H1 (cell line): ENCODE results near the gene TNIK. TPM values are rescaled to one million over a fixed set of nuclear protein-coding genes. Genes with fewer than 3 reads are reported as not detected.

Experiments
- CTCF ChIA-PET: fragments of 300-600 bp; sonication (Branson Sonifier 250); formaldehyde crosslinking; loops from one replicate; lab custom pipeline; 2021; ENCODE audit not compliant: partially characterized antibody; lab: Charles Lee
- POLR2A ChIA-PET: fragments of 300-600 bp; sonication (Branson Sonifier 250); formaldehyde crosslinking; loops from one replicate; lab custom pipeline; 2021; ENCODE audit warnings: inconsistent platforms; ENCODE audit not compliant: partially characterized antibody; lab: Charles Lee
- DNase-seq, 2 experiments: peaks; one replicate each; pipeline versions ENCODE4 v3.0.0 to v3.0.0-alpha.2; 2010 to 2022; ENCODE audit warnings: low spot score in 2 of 2, low read depth in 1 of 2, mixed read lengths in 1 of 2
- FAIRE-seq: peaks from 2 replicates; lab custom pipeline; 2011; peaks lifted over from hg19 to GRCh38; lab: Jason Lieb, UNC
- H2AFZ ChIP-seq: 2 replicates; pipeline ENCODE4 v1.8.1; 2012; ENCODE audit warnings: low read length, inconsistent platforms
- H2AK5ac ChIP-seq: 2 replicates; pipeline ENCODE4 v1.6.1; 2013; ENCODE audit warnings: low read depth, low read length
- H2BK120ac ChIP-seq: replicated peaks from 2 replicates; pipeline ENCODE3; 2013; ENCODE audit warnings: low read depth, low read length, inconsistent platforms
- H2BK12ac ChIP-seq: 2 replicates; pipeline ENCODE4 v1.6.1; 2013; ENCODE audit warnings: low read depth, low read length
- H2BK15ac ChIP-seq: 2 replicates; pipeline ENCODE4 v1.6.1; 2013; ENCODE audit warnings: low read length
- H2BK20ac ChIP-seq: 2 replicates; pipeline ENCODE4 v1.6.1; 2013; ENCODE audit warnings: low read length
- H2BK5ac ChIP-seq: 2 replicates; pipeline ENCODE4 v1.6.1; 2013; ENCODE audit warnings: low read depth, low read length
- H3K14ac ChIP-seq: 2 replicates; pipeline ENCODE4 v1.6.1; 2013; ENCODE audit warnings: inconsistent platforms; ENCODE audit not compliant: insufficient read length
- H3K18ac ChIP-seq: 2 replicates; pipeline ENCODE4 v1.6.1; 2013; ENCODE audit warnings: low read length; ENCODE audit errors: extremely low read depth
- H3K23ac ChIP-seq: 2 replicates; pipeline ENCODE4 v1.6.1; 2013; ENCODE audit warnings: inconsistent platforms; ENCODE audit not compliant: insufficient read length
- H3K23me2 ChIP-seq: 2 replicates; pipeline ENCODE4 v1.6.1; 2013; ENCODE audit warnings: low read depth, low read length
- H3K27ac ChIP-seq: 2 replicates; pipeline ENCODE4 v1.6.1; 2011; ENCODE audit warnings: low read depth, low read length, inconsistent platforms
- H3K27me3 ChIP-seq, 4 experiments: replicated peaks in 1 of 4; 1 replicate in 1 of 4; 2 replicates in 3 of 4; pipeline versions ENCODE4 v1.6.1 to v1.8.1; 2011 to 2013; ENCODE audit warnings: low read length in 3 of 4, mild to moderate bottlenecking in 3 of 4, inconsistent platforms in 2 of 4, mixed read lengths in 2 of 4, moderate library complexity in 1 of 4; ENCODE audit not compliant: control insufficient read depth in 3 of 4, insufficient read depth in 3 of 4; ENCODE audit errors: extremely low read depth in 1 of 4
- H3K36me3 ChIP-seq, 4 experiments: 2 replicates each; pipeline versions ENCODE4 v1.6.1 to v1.8.1; 2011 to 2013; ENCODE audit warnings: mild to moderate bottlenecking in 4 of 4, low read length in 3 of 4, moderate library complexity in 2 of 4, control low read depth in 1 of 4, inconsistent platforms in 1 of 4; ENCODE audit not compliant: insufficient read depth in 4 of 4, control insufficient read depth in 2 of 4
- H3K4ac ChIP-seq: replicated peaks from 2 replicates; pipeline ENCODE3; 2013; ENCODE audit warnings: low read length, low read depth, mixed read lengths, inconsistent platforms; ENCODE audit not compliant: insufficient read length
- H3K4me1 ChIP-seq, 4 experiments: replicated peaks in 1 of 4; 1 replicate in 1 of 4; 2 replicates in 3 of 4; pipeline versions ENCODE4 v1.6.1 to v1.8.1; 2011 to 2013; ENCODE audit warnings: low read length in 3 of 4, inconsistent platforms in 2 of 4, mixed read lengths in 1 of 4; ENCODE audit not compliant: insufficient read depth in 4 of 4, control insufficient read depth in 3 of 4
- H3K4me2 ChIP-seq, 2 experiments: 2 replicates each; pipeline versions ENCODE4 v1.6.1 to v1.8.1; 2011 to 2013; ENCODE audit warnings: low read depth in 2 of 2, low read length in 2 of 2, control low read depth in 1 of 2, inconsistent platforms in 1 of 2, mild to moderate bottlenecking in 1 of 2; ENCODE audit not compliant: insufficient read depth in 1 of 2
- H3K4me3 ChIP-seq, 4 experiments: fragments of 200-600, 300-600 bp in 1 of 4; sonication (generic), shearing (Covaris generic), sonication (Bioruptor Twin) in 1 of 4; 2 replicates each; pipeline versions ENCODE4 v1.5.1 to v1.8.1; 2011 to 2016; ENCODE audit warnings: low read length in 4 of 4, low read depth in 3 of 4, control low read depth in 2 of 4, inconsistent platforms in 2 of 4, mild to moderate bottlenecking in 2 of 4, mixed read lengths in 1 of 4, moderate library complexity in 1 of 4; ENCODE audit not compliant: insufficient read depth in 2 of 4; ENCODE audit errors: extremely low read depth in 1 of 4
- H3K56ac ChIP-seq: replicated peaks from 2 replicates; pipeline ENCODE3; 2013; ENCODE audit warnings: low read depth, mild to moderate bottlenecking, mixed read lengths, low read length, inconsistent platforms; ENCODE audit not compliant: insufficient read length
- H3K79me1 ChIP-seq: 2 replicates; pipeline ENCODE4 v1.6.1; 2013; ENCODE audit warnings: low read depth, low read length, control low read depth
- H3K79me2 ChIP-seq, 2 experiments: 2 replicates each; pipeline versions ENCODE4 v1.6.1 to v1.8.1; 2012 to 2013; ENCODE audit warnings: low read length in 2 of 2, mild to moderate bottlenecking in 2 of 2, inconsistent platforms in 1 of 2; ENCODE audit not compliant: insufficient read depth in 2 of 2, control insufficient read depth in 1 of 2
- H3K9ac ChIP-seq, 4 experiments: replicated peaks in 1 of 4; 1 replicate in 1 of 4; 2 replicates in 3 of 4; pipeline versions ENCODE4 v1.6.1 to v1.8.1; 2011 to 2013; ENCODE audit warnings: low read depth in 3 of 4, low read length in 3 of 4, control low read depth in 2 of 4, mild to moderate bottlenecking in 2 of 4, moderate library complexity in 2 of 4, inconsistent platforms in 1 of 4; ENCODE audit errors: extremely low read depth in 1 of 4
- H3K9me3 ChIP-seq, 2 experiments: 2 replicates each; pipeline versions ENCODE4 v1.6.1 to v1.8.1; 2012 to 2013; ENCODE audit warnings: mild to moderate bottlenecking in 2 of 2, moderate library complexity in 2 of 2, control low read depth in 1 of 2, inconsistent platforms in 1 of 2, low read depth in 1 of 2, low read length in 1 of 2, mixed read lengths in 1 of 2; ENCODE audit not compliant: insufficient read depth in 2 of 2
- H4K20me1 ChIP-seq, 2 experiments: replicated peaks in 1 of 2; 2 replicates each; pipeline versions ENCODE3 to v1.8.1; 2011 to 2013; ENCODE audit warnings: inconsistent platforms in 2 of 2, low read length in 2 of 2, mild to moderate bottlenecking in 1 of 2; ENCODE audit not compliant: insufficient read depth in 2 of 2, control insufficient read depth in 1 of 2
- H4K5ac ChIP-seq: 2 replicates; pipeline ENCODE4 v1.6.1; 2013; ENCODE audit warnings: low read length, low read depth, mixed read lengths, inconsistent platforms; ENCODE audit not compliant: insufficient read length
- H4K8ac ChIP-seq: 2 replicates; pipeline ENCODE4 v1.8.0; 2013; ENCODE audit warnings: mild to moderate bottlenecking, moderate library complexity, low read length, inconsistent platforms; ENCODE audit not compliant: insufficient read depth; ENCODE audit errors: extremely low read depth
- H4K91ac ChIP-seq: replicated peaks from 2 replicates; pipeline ENCODE3; 2013; ENCODE audit warnings: low read length, mixed read lengths, inconsistent platforms; ENCODE audit not compliant: insufficient read length
- BCL11A ChIP-seq, 2 experiments: IDR thresholded peaks; one replicate each; pipeline ENCODE4 v1.6.1; 2011; ENCODE audit warnings: low read depth in 2 of 2, low read length in 2 of 2, mild to moderate bottlenecking in 2 of 2
- CBX8 ChIP-seq: fragments of 300-800, 300-1000 bp; sonication (generic); IDR thresholded peaks from 2 replicates; pipeline ENCODE4 v1.7.1; 2016; ENCODE audit warnings: low read depth, low read length, borderline replicate concordance
- CHD1 ChIP-seq: IDR thresholded peaks from 2 replicates; pipeline ENCODE4 v1.6.1; 2012; ENCODE audit warnings: low read depth, low read length, improper control_type of control experiment
- GTF2F1 ChIP-seq: IDR thresholded peaks from 2 replicates; pipeline ENCODE4 v1.6.1; 2012; ENCODE audit warnings: low read depth, low read length, improper control_type of control experiment, borderline replicate concordance
- MAFK ChIP-seq: IDR thresholded peaks from 2 replicates; pipeline ENCODE4 v1.6.1; 2012; ENCODE audit warnings: low read depth, mild to moderate bottlenecking, improper control_type of control experiment, low read length
- POLR2AphosphoS5 ChIP-seq: IDR thresholded peaks from 2 replicates; pipeline ENCODE4 v1.6.1; 2011; ENCODE audit warnings: low read depth, low read length
- SIN3A ChIP-seq, 2 experiments: IDR thresholded peaks in 1 of 2; conservative IDR thresholded peaks in 1 of 2; 2 replicates each; pipeline ENCODE4 v1.6.1; 2011 to 2012; ENCODE audit warnings: low read length in 2 of 2, improper control_type of control experiment in 1 of 2, low read depth in 1 of 2, mild to moderate bottlenecking in 1 of 2
- SP2 ChIP-seq: IDR thresholded peaks from 2 replicates; pipeline ENCODE4 v1.6.1; 2012; ENCODE audit warnings: mild to moderate bottlenecking, low read length, inconsistent platforms
- SRF ChIP-seq: IDR thresholded peaks from 2 replicates; pipeline ENCODE4 v1.6.1; 2011; ENCODE audit warnings: mild to moderate bottlenecking, low read depth, low read length, moderate library complexity
- TAF1 ChIP-seq: IDR thresholded peaks from 2 replicates; pipeline ENCODE4 v1.6.1; 2011; ENCODE audit warnings: mild to moderate bottlenecking, low read depth, low read length
- TCF12 ChIP-seq: IDR thresholded peaks from 2 replicates; pipeline ENCODE4 v1.6.1; 2011; ENCODE audit warnings: low read depth, mild to moderate bottlenecking, low read length
- YY1 ChIP-seq: IDR thresholded peaks from 2 replicates; pipeline ENCODE4 v1.6.1; 2011; ENCODE audit warnings: low read depth, mild to moderate bottlenecking, low read length
- WGBS, 2 experiments: shearing (Covaris generic) in 1 of 2; methylation state at CpG; one replicate each; pipeline versions ENCODE4 v1.1.6 to v1.1.7; 2013 to 2015; ENCODE audit warnings: low lambda C conversion rate in 2 of 2, mixed read lengths in 2 of 2, inconsistent platforms in 1 of 2, low coverage in 1 of 2, missing lambda C conversion rate in 1 of 2; ENCODE audit not compliant: insufficient replicate concordance in 2 of 2, insufficient coverage in 1 of 2, insufficient read length in 1 of 2; ENCODE audit errors: extremely low coverage in 1 of 2, missing lambda C conversion rate in 1 of 2; 5-methylcytosine and 5-hydroxymethylcytosine counted together
- polyA plus RNA-seq, 7 experiments: library from polyadenylated mRNA; depleted of rRNA in 3 of 7; stranded (reverse) in 5 of 7; unstranded in 2 of 7; fragments of >200 nt in 5 of 7; fragments of 200-250 nt in 2 of 7; gene quantifications; 1 replicate in 5 of 7; 2 replicates in 1 of 7; 4 replicates in 1 of 7; pipeline versions ENCODE4 v1.2.1 to v1.2.3, GENCODE V29; 2011 to 2013; ENCODE audit warnings: missing spikeins in 2 of 7, mixed read lengths in 2 of 7
- total RNA-seq: library from RNA; stranded (reverse); fragmentation: NEBNext Ultra II Directional; extraction: Animal tissue kit (Norgen Biotek cat#: 25700); gene quantifications from 2 replicates; pipeline ENCODE4 v1.2.1, GENCODE V29; 2021
- TF ChIP-seq, protein P1 (sequence below): IDR thresholded peaks from 2 replicates; pipeline ENCODE4 v1.6.1; 2011; ENCODE audit warnings: low read depth, mild to moderate bottlenecking, low read length; ENCODE audit not compliant: insufficient read depth
- TF ChIP-seq, protein P2 (sequence below): IDR thresholded peaks from 2 replicates; pipeline ENCODE4 v1.6.1; 2011; ENCODE audit warnings: low read length, improper control_type of control experiment

TNIK gene
- total and polyA plus RNA-seq, 2 of the 8 experiments (the other 6 are each of a cell fraction or from before 2014, with no cell fraction given) = 7.4 to 42.0 TPM

DNA sequence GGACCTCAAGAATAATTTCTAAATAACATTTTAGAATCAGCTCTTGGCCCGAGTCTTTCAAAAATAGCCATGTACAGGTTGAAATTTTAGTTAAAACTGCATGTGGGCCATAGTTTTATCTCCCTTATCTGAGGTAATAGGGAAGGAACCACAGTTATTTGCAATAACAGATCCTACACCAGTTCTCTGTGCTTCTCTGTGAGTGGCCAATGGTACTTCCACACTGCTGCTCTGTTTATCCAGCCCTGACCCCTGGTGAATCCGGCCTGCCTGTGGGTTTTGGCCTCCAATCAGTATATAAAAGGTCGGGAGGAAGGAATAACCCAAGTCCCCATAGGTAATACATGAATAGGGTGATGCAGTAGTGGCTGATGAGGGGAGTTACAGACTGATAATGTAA, 48.0 kb upstream of the TNIK start:
- WGBS, 2 experiments = 77% methylated on average over 3 of the region's 3 CpGs; no CpG with 5 or more reads in 1 of the 2 experiments
- Histone ChIP-seq H3K79me2 (no peaks in the 10 kb centered on the region), H4K5ac (no peak overlapping the region), H3K23ac (no peak overlapping the region), H2BK20ac (no peak overlapping the region), H3K9me3 (no peaks in the 10 kb centered on the region), H3K9ac (no peak overlapping the region), H3K4me1 (no peaks in the 10 kb centered on the region), H2AK5ac (no peak overlapping the region), H3K23me2 (no peaks in the 10 kb centered on the region), H3K27me3 (no peaks in the 10 kb centered on the region), H3K36me3 (no peaks in the 10 kb centered on the region), H3K4ac (no peak overlapping the region), H3K79me1 (no peaks in the 10 kb centered on the region), H2BK120ac (no peak overlapping the region), H2AFZ (no peak overlapping the region), H3K4me2 (no peak overlapping the region), H4K8ac (no peak overlapping the region), H3K14ac (no peak overlapping the region), H4K20me1 (no peaks in the 10 kb centered on the region), H2BK15ac (no peak overlapping the region), H3K27ac (no peak overlapping the region), H3K18ac (no peak overlapping the region), H2BK5ac (no peak overlapping the region), H4K91ac (no peak overlapping the region), H2BK12ac (no peak overlapping the region), H3K4me3 (no peak overlapping the region), H3K56ac (no peak overlapping the region)
- FAIRE-seq (no peak), DNase-seq (no peak)
- ChIA-PET CTCF (interaction anchor here (1.2 to 1.4 kb wide), 2 partner anchors 15 to 58 kb away, joined by 3 to 4 read pairs; no protein-coding TSS in a partner anchor), POLR2A (interaction anchor here (0.8 kb wide), 1 partner anchor 198 kb away, joined by 3 read pairs; no protein-coding TSS in a partner anchor)
- TF ChIP-seq SRF (no peak), YY1 (no peak), CHD1 (no peak), TCF12 (no peak), BCL11A (IDR thresholded peaks at IDR 0.05; ENCODE audit: low read depth in 2 of 2, low read length in 2 of 2) (no peak), TAF1 (no peak), MAFK (no peak), GTF2F1 (no peak), POLR2AphosphoS5 (no peak), SIN3A (conservative IDR thresholded peaks at IDR 0.05 in 1 of 2, IDR thresholded peaks at IDR 0.05 in 1 of 2; ENCODE audit: low read depth in 1 of 2, low read length in 2 of 2) (no peak), CBX8 (no peak), SP2 (no peak)
- TF ChIP-seq, protein P1, sequence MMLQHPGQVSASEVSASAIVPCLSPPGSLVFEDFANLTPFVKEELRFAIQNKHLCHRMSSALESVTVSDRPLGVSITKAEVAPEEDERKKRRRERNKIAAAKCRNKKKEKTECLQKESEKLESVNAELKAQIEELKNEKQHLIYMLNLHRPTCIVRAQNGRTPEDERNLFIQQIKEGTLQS = no peak
- TF ChIP-seq, protein P2, sequence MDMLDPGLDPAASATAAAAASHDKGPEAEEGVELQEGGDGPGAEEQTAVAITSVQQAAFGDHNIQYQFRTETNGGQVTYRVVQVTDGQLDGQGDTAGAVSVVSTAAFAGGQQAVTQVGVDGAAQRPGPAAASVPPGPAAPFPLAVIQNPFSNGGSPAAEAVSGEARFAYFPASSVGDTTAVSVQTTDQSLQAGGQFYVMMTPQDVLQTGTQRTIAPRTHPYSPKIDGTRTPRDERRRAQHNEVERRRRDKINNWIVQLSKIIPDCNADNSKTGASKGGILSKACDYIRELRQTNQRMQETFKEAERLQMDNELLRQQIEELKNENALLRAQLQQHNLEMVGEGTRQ = no peak
